ENCODE data around the gene DIAPH2. TPM values are rescaled to one million over a fixed set of nuclear protein-coding genes. Genes with fewer than 3 reads are reported as not detected.
"Not testable (repeated sequence)": the region's sequence is repeated elsewhere in the genome, so short reads cannot be mapped to it uniquely, and the experiment has no call there.

The DIAPH2 gene
- total RNA-seq, 1 donor from 2014 or later, result 34.2 TPM

- Histone ChIP-seq H3K27ac (no peak overlapping the region), H3K36me3 (no peaks in the 10 kb centered on the region), H3K9me3 (no peaks in the 10 kb centered on the region), H3K27me3 (ENCODE audit: low read depth) (no peaks in the 10 kb centered on the region), H3K4me1 (no peaks in the 10 kb centered on the region), H3K4me3 (no peak overlapping the region)
- TF ChIP-seq CTCF (IDR thresholded peaks at IDR 0.05), result no peak
- ATAC-seq (peak; percentile 51 to 71), DNase-seq (no peak)
- intact Hi-C loops (cut with DNase I), result no loop called here
Observed at GRCh38 chrX:96729868-96730643, 45.4 kb downstream of the DIAPH2 start.

GRCh38 chrX:96731000-96731399 is 46.4 kb downstream of the DIAPH2 start:
- H3K27me3 ChIP-seq (ENCODE audit: low read depth); H3K36me3 ChIP-seq; DNase-seq; H3K4me1 ChIP-seq; H3K27ac ChIP-seq; ATAC-seq; intact Hi-C loops (cut with DNase I); H3K9me3 ChIP-seq; H3K4me3 ChIP-seq: not testable (repeated sequence)

GRCh38 chrX:96743367-96744073 is 58.9 kb downstream of the DIAPH2 start:
- ATAC-seq (no peak), DNase-seq (no peak)
- no peak overlapping the region for H3K4me3 ChIP-seq
- TF ChIP-seq CTCF (IDR thresholded peaks at IDR 0.05), result no peak
- H3K9me3 ChIP-seq, result no peaks in the 10 kb centered on the region
- H3K36me3 ChIP-seq, result no peaks in the 10 kb centered on the region
- H3K4me1 ChIP-seq, result no peaks in the 10 kb centered on the region
- no peaks in the 10 kb centered on the region for H3K27me3 ChIP-seq (ENCODE audit: low read depth)
- no peak overlapping the region for H3K27ac ChIP-seq
- intact Hi-C loops (cut with DNase I), result no loop called here

GRCh38 chrX:96752781-96753180 is 68.1 kb downstream of the DIAPH2 start:
- H3K9me3 ChIP-seq, result no peaks in the 10 kb centered on the region
- intact Hi-C loops (cut with DNase I), result no loop called here
- H3K27me3 ChIP-seq (ENCODE audit: low read depth), result no peaks in the 10 kb centered on the region
- no peak for TF ChIP-seq CTCF (IDR thresholded peaks at IDR 0.05)
- peak; percentile 42 for DNase-seq
- no peaks in the 10 kb centered on the region for H3K4me1 ChIP-seq
- peak; percentile 55 to 92 for ATAC-seq
- H3K4me3 ChIP-seq, result no peak overlapping the region
- H3K27ac ChIP-seq, result no peak overlapping the region
- no peaks in the 10 kb centered on the region for H3K36me3 ChIP-seq

- peak in 1 of 2 donors; percentile 73 for ATAC-seq
- peaks cover under 1% of the 10 kb centered on the region for H3K36me3 ChIP-seq
Observed at GRCh38 chrX:96753230-96753629, 68.6 kb downstream of the DIAPH2 start.

More at GRCh38 chrX:96753230-96753629, 68.6 kb downstream of the DIAPH2 start:
- no peaks in the 10 kb centered on the region for H3K4me1 ChIP-seq
- H3K27ac ChIP-seq, result no peak overlapping the region
- H3K27me3 ChIP-seq (ENCODE audit: low read depth), result no peaks in the 10 kb centered on the region
- H3K9me3 ChIP-seq, result no peaks in the 10 kb centered on the region
- DNase-seq, result no peak
- H3K4me3 ChIP-seq, result no peak overlapping the region
- no peak for TF ChIP-seq CTCF (IDR thresholded peaks at IDR 0.05)
- intact Hi-C loops (cut with DNase I), result no loop called here

Data from lower lobe of right lung (tissue), 2 donors.